GM23338 (cell line): ENCODE measurements around the gene ACOX2. TPM values are rescaled to one million over a fixed set of nuclear protein-coding genes. Genes with fewer than 3 reads are reported as not detected.

ENCODE experiments used
- ATAC-seq: fragments of 200-7000 bp; cut with Tn5 transposase; 3 replicates; pipeline ENCODE4 v1.9.1; 2020
- DNase-seq: peaks from one replicate; pipeline ENCODE4 v3.0.0-alpha.2; 2015; ENCODE audit warnings: low spot score
- H2AFZ ChIP-seq: fragments of 200-600 bp; sonication (generic); 2 replicates; pipeline ENCODE4 v1.8.0; 2016; ENCODE audit warnings: antibody characterized with exemption, mild to moderate bottlenecking, moderate library complexity
- H3F3A ChIP-seq: fragments of 200-600 bp; sonication (generic); replicated peaks from 2 replicates; pipeline ENCODE4 v1.8.0; 2017; ENCODE audit warnings: antibody characterized with exemption, mixed run types, low read depth
- H3K27ac ChIP-seq: fragments of 200-600 bp; sonication (generic); 2 replicates; pipeline ENCODE4 v1.6.1; 2016; ENCODE audit warnings: low read depth
- H3K27me3 ChIP-seq: fragments of 200-600 bp; sonication (generic); 2 replicates; pipeline ENCODE4 v1.8.0; 2016; ENCODE audit warnings: mild to moderate bottlenecking, mixed run types, moderate library complexity; ENCODE audit not compliant: insufficient read depth
- H3K36me3 ChIP-seq: fragments of 200-600 bp; sonication (generic); 2 replicates; pipeline ENCODE4 v1.8.0; 2016; ENCODE audit warnings: mild to moderate bottlenecking; ENCODE audit not compliant: insufficient read depth
- H3K4me1 ChIP-seq: fragments of 200-600 bp; sonication (generic); 2 replicates; pipeline ENCODE4 v1.8.0; 2016; ENCODE audit warnings: mild to moderate bottlenecking, moderate library complexity; ENCODE audit not compliant: insufficient read depth
- H3K4me2 ChIP-seq: fragments of 200-600 bp; sonication (generic); 2 replicates; pipeline ENCODE4 v1.7.1; 2017; ENCODE audit warnings: mixed run types
- H3K4me3 ChIP-seq: fragments of 200-600 bp; sonication (generic); 2 replicates; pipeline ENCODE4 v1.6.1; 2016; ENCODE audit warnings: mixed run types
- H3K79me2 ChIP-seq: fragments of 200-600 bp; sonication (generic); replicated peaks from 2 replicates; pipeline ENCODE4 v1.8.0; 2017; ENCODE audit warnings: mild to moderate bottlenecking; ENCODE audit not compliant: insufficient read depth
- H3K9me2 ChIP-seq: fragments of 200-600 bp; sonication (generic); 2 replicates; pipeline ENCODE4 v1.8.0; 2017; ENCODE audit not compliant: insufficient read depth
- H4K20me1 ChIP-seq: fragments of 200-600 bp; sonication (generic); replicated peaks from 2 replicates; pipeline ENCODE4 v1.8.0; 2017; ENCODE audit warnings: mild to moderate bottlenecking; ENCODE audit not compliant: insufficient read depth
- H3K27ac Mint-ChIP-seq: 2 replicates; pipeline ENCODE4 v1.8.0; 2020; ENCODE audit warnings: inconsistent platforms, mild to moderate bottlenecking, moderate library complexity, mixed read lengths
- H3K27me3 Mint-ChIP-seq: 3 replicates; pipeline ENCODE4 v1.8.0; 2022; ENCODE audit warnings: low read depth, mild to moderate bottlenecking, moderate library complexity, mixed read lengths, inconsistent platforms; ENCODE audit not compliant: insufficient read depth, poor library complexity
- H3K36me3 Mint-ChIP-seq: 3 replicates; pipeline ENCODE4 v1.8.0; 2021; ENCODE audit warnings: low read depth, mild to moderate bottlenecking, inconsistent platforms, moderate library complexity, mixed read lengths
- H3K4me1 Mint-ChIP-seq: 3 replicates; pipeline ENCODE4 v1.8.0; 2020; ENCODE audit warnings: mild to moderate bottlenecking, inconsistent platforms, mixed read lengths
- H3K4me3 Mint-ChIP-seq: 3 replicates; pipeline ENCODE4 v1.8.0; 2021; ENCODE audit warnings: moderate library complexity, mild to moderate bottlenecking, inconsistent platforms, mixed read lengths
- H3K9me3 Mint-ChIP-seq: 3 replicates; pipeline ENCODE4 v1.8.0; 2020; ENCODE audit warnings: moderate library complexity, mild to moderate bottlenecking, inconsistent platforms, mixed read lengths
- NANOG ChIP-seq: IDR thresholded peaks from 2 replicates; pipeline ENCODE4 v1.6.1; 2016; ENCODE audit warnings: antibody characterized with exemption, borderline replicate concordance
- ZNF331 ChIP-seq: fragments of 250-450 bp; sonication (Bioruptor Pico); IDR thresholded peaks from 2 replicates; pipeline ENCODE4 v1.5.0; 2020; ENCODE audit warnings: low read depth, mild to moderate bottlenecking, moderate library complexity
- polyA plus RNA-seq: library from polyadenylated mRNA; unstranded; fragments of >200 nt; fragmentation: Nextera tagmentation; extraction: Ambion mirVana; gene quantifications from 2 replicates; pipeline ENCODE4 v1.2.1, GENCODE V29; 2016
- total RNA-seq: library from RNA; depleted of rRNA; stranded (reverse); fragments of >200 nt; shearing (Covaris generic); gene quantifications from 2 replicates; pipeline ENCODE4 v1.2.3, GENCODE V29; 2014
- TF ChIP-seq, protein P1 (sequence below): fragments of 250-450 bp; sonication (Bioruptor Pico); IDR thresholded peaks from 2 replicates; pipeline ENCODE4 v1.5.0; 2020; ENCODE audit warnings: mild to moderate bottlenecking, moderate library complexity
- TF ChIP-seq, protein P2 (sequence below): IDR thresholded peaks from 2 replicates; pipeline ENCODE4 v1.6.1; 2016; ENCODE audit warnings: antibody characterized with exemption
- TF ChIP-seq, protein P3 (sequence below), 2 experiments: fragments of 200-600 bp in 1 of 2; sonication (generic) in 1 of 2; conservative IDR thresholded peaks; 2 replicates each; pipeline versions ENCODE4 v1.5.1 to v1.6.1; 2016 to 2017; ENCODE audit warnings: antibody characterized with exemption in 2 of 2, low read depth in 2 of 2, mild to moderate bottlenecking in 2 of 2, moderate library complexity in 1 of 2

The ACOX2 gene
- total and polyA plus RNA-seq, 2 experiments from 2014 or later = 1.1 to 1.9 TPM

DNA sequence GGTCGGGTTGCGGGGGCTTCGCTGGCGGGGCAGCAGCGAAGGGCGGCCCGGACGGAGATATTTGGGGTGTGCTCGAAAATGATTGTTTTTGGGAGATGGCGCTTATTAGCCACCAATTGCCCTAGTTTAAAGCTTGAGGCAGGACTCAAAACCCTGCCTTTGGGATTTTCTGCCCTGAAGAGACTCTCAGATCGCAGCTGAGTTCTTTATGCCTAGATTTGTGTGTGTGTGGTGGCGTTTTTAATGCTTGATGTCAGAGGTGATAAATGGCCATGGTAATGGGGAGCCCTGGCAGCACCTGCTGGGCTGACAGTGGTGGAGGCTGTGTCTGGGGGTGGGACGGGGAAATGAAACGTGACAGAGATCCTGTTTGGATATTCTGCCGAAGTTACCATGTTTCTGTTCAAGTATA lies 44.5 kb downstream of the ACOX2 start:
- Mint-ChIP-seq H3K4me1 (peaks cover 53% of the 10 kb centered on the region), H3K4me3 (peak overlapping the region; percentile 89), H3K27me3 (peaks cover 4% of the 10 kb centered on the region), H3K27ac (peak overlapping the region; percentile 17; the same call in 1 of the 2 replicates), H3K36me3 (no peaks in the 10 kb centered on the region), H3K9me3 (no peaks in the 10 kb centered on the region; the same call in 2 of the 3 replicates)
- ATAC-seq (no peak), DNase-seq (no peak)
- Histone ChIP-seq H3K4me2 (peak overlapping the region; percentile 95), H3K4me3 (peak overlapping the region; percentile 92), H3K36me3 (no peaks in the 10 kb centered on the region), H3K79me2 (peaks cover 52% of the 10 kb centered on the region), H4K20me1 (peaks cover 12% of the 10 kb centered on the region; the same call in 1 of the 2 replicates), H3K27ac (no peak overlapping the region), H3K4me1 (peaks cover 51% of the 10 kb centered on the region), H2AFZ (peak overlapping the region; percentile 64; the same call in 1 of the 2 replicates), H3K9me2 (no peaks in the 10 kb centered on the region), H3F3A (no peaks in the 10 kb centered on the region), H3K27me3 (no peaks in the 10 kb centered on the region)
- TF ChIP-seq NANOG (no peak), ZNF331 (no peak)
- TF ChIP-seq, protein P1, sequence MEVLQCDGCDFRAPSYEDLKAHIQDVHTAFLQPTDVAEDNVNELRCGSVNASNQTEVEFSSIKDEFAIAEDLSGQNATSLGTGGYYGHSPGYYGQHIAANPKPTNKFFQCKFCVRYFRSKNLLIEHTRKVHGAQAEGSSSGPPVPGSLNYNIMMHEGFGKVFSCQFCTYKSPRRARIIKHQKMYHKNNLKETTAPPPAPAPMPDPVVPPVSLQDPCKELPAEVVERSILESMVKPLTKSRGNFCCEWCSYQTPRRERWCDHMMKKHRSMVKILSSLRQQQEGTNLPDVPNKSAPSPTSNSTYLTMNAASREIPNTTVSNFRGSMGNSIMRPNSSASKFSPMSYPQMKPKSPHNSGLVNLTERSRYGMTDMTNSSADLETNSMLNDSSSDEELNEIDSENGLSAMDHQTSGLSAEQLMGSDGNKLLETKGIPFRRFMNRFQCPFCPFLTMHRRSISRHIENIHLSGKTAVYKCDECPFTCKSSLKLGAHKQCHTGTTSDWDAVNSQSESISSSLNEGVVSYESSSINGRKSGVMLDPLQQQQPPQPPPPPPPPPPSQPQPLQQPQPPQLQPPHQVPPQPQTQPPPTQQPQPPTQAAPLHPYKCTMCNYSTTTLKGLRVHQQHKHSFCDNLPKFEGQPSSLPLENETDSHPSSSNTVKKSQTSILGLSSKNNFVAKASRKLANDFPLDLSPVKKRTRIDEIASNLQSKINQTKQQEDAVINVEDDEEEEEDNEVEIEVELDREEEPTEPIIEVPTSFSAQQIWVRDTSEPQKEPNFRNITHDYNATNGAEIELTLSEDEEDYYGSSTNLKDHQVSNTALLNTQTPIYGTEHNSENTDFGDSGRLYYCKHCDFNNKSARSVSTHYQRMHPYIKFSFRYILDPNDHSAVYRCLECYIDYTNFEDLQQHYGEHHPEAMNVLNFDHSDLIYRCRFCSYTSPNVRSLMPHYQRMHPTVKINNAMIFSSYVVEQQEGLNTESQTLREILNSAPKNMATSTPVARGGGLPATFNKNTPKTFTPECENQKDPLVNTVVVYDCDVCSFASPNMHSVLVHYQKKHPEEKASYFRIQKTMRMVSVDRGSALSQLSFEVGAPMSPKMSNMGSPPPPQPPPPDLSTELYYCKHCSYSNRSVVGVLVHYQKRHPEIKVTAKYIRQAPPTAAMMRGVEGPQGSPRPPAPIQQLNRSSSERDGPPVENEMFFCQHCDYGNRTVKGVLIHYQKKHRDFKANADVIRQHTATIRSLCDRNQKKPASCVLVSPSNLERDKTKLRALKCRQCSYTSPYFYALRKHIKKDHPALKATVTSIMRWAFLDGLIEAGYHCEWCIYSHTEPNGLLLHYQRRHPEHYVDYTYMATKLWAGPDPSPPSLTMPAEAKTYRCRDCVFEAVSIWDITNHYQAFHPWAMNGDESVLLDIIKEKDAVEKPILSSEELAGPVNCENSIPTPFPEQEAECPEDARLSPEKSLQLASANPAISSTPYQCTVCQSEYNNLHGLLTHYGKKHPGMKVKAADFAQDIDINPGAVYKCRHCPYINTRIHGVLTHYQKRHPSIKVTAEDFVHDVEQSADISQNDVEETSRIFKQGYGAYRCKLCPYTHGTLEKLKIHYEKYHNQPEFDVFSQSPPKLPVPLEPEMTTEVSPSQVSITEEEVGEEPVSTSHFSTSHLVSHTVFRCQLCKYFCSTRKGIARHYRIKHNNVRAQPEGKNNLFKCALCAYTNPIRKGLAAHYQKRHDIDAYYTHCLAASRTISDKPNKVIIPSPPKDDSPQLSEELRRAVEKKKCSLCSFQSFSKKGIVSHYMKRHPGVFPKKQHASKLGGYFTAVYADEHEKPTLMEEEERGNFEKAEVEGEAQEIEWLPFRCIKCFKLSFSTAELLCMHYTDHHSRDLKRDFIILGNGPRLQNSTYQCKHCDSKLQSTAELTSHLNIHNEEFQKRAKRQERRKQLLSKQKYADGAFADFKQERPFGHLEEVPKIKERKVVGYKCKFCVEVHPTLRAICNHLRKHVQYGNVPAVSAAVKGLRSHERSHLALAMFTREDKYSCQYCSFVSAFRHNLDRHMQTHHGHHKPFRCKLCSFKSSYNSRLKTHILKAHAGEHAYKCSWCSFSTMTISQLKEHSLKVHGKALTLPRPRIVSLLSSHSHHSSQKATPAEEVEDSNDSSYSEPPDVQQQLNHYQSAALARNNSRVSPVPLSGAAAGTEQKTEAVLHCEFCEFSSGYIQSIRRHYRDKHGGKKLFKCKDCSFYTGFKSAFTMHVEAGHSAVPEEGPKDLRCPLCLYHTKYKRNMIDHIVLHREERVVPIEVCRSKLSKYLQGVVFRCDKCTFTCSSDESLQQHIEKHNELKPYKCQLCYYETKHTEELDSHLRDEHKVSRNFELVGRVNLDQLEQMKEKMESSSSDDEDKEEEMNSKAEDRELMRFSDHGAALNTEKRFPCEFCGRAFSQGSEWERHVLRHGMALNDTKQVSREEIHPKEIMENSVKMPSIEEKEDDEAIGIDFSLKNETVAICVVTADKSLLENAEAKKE (CRISPR knock-in tag) = no peak
- TF ChIP-seq, protein P2, sequence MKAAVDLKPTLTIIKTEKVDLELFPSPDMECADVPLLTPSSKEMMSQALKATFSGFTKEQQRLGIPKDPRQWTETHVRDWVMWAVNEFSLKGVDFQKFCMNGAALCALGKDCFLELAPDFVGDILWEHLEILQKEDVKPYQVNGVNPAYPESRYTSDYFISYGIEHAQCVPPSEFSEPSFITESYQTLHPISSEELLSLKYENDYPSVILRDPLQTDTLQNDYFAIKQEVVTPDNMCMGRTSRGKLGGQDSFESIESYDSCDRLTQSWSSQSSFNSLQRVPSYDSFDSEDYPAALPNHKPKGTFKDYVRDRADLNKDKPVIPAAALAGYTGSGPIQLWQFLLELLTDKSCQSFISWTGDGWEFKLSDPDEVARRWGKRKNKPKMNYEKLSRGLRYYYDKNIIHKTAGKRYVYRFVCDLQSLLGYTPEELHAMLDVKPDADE = no peak
- TF ChIP-seq, protein P3, sequence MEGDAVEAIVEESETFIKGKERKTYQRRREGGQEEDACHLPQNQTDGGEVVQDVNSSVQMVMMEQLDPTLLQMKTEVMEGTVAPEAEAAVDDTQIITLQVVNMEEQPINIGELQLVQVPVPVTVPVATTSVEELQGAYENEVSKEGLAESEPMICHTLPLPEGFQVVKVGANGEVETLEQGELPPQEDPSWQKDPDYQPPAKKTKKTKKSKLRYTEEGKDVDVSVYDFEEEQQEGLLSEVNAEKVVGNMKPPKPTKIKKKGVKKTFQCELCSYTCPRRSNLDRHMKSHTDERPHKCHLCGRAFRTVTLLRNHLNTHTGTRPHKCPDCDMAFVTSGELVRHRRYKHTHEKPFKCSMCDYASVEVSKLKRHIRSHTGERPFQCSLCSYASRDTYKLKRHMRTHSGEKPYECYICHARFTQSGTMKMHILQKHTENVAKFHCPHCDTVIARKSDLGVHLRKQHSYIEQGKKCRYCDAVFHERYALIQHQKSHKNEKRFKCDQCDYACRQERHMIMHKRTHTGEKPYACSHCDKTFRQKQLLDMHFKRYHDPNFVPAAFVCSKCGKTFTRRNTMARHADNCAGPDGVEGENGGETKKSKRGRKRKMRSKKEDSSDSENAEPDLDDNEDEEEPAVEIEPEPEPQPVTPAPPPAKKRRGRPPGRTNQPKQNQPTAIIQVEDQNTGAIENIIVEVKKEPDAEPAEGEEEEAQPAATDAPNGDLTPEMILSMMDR (conservative IDR thresholded peaks at IDR 0.05; ENCODE audit: low read depth in 2 of 2) = no peak
